NCI-H345 treated with DMSO at 0.1 percent for 48 hours (cell line): ENCODE results near the gene VIPR2.

Experiments used
- DNase-seq: peaks from one replicate; lab custom pipeline; 2025; ENCODE audit not compliant: unreplicated experiment; lab: John Stamatoyannopoulos, UW

The VIPR2 gene

DNA sequence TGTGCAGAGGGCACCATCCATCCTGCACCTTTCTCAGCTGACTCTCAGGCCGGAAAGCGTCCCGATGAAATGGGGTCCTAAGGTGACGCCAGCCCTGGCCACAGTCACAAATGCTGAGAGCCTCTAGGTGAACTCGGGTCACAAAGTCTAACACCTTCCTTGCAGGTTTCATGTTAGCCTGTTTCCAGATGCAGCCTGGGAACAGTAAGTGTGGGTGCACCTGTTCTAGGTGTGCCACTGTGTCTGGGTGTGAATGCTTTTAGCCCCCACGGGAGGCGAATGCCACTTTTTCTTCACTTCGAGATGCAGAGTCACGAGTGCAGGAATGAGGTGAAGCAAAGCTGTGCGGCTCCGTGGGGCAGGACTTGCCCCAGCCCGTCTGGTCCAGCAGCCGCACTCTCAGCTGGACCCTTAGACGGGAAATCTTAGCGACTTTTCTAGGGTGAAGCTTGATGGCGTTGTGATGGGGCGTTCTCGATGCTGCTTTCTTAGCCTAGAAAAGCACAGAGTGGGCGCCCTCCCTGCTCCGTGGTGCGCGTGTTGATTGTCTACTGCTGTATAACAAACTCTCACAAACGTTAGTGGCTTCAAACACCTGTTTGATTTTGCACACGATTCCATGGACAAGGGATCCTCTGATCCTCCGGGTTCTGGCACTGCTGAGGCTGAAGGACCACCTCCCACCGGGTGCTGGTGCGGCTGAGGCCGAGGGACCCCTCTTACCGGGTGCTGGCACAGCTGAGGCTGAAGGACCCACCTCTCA, 13.6 kb upstream of the VIPR2 start:
- DNase-seq = no peak

DNA sequence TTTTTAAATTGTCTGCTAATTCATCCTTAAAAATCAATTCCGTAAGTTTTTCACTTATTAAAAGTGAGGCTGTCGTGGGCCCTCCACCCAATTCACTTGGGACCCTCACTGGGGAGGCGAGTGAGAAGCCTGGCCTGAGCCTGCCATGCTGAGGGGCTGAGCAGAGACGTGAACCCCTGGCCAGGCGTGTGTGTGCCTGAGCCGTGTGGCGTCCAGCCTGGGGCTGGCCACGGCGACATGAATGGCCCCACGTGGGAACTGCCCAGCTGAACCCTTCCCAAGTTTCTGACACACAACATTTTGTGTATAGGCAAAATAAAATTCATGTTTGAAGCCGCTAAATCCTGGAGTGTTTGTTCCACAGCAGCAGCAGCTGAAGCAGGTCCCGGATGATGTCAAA, 13.0 kb upstream of the VIPR2 start:
- no peak for DNase-seq

DNA sequence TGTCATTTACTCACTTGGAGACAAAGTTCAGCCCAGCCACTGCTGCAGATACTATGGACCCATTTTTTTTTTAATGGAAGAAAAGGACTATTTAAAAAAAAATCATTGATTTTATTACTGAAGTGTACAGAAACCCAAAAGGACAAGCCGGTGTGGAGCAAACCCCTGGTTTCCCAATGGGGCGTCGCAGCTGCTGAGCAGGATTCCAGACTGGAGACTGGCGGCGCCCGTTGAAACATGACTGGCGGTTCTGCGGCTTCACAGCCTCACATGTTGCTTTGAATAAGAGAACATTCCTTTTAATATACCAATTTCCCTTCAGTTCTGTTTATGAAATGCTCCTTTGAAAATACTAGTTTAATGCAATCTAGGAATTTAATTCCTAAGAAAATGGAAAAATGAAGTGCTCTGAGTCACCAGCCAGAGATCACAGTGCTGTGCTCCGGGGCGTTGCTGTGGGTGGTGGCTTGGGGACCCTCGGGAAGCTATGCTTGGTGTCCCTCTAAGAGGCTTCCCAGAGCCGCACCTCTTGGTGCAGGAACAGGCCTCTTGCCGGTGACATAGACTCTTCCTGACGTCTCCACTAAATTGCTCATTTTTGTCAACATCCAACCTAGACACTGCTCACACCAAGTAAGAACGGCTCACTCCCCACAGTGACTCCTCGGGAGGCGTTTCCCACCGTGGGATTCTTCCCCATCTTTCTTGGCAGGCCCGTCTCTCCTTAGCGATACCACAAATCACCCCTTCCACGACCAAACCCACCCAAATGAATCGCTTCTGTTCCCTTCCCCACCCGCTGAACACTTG, 12.0 kb upstream of the VIPR2 start:
- DNase-seq = no peak

GRCh38 chr7:159155410-159155809, 10.7 kb upstream of the VIPR2 start:
- DNase-seq = no peak

DNA sequence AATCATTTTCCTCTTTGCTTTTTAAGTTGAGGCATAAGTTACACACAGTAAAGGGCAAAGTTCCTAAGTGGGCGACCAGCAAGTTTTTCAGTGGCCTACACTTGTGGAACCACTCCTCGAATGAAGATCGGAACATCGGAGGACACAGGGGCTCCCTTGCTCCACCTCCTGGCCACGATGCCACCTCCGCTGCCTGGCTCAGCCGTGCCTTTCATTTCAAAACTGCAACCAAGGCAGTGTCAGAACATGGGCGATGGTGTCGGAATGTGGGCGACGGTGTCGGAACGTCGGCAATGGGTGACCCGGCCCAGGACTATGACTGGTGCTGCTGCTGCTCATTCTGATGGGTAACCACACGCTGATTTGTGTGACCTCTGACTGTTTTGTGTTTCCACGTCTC, 9.6 kb upstream of the VIPR2 start:
- no peak for DNase-seq

GRCh38 chr7:159153511-159153910, 8.8 kb upstream of the VIPR2 start:
- no peak for DNase-seq

DNA sequence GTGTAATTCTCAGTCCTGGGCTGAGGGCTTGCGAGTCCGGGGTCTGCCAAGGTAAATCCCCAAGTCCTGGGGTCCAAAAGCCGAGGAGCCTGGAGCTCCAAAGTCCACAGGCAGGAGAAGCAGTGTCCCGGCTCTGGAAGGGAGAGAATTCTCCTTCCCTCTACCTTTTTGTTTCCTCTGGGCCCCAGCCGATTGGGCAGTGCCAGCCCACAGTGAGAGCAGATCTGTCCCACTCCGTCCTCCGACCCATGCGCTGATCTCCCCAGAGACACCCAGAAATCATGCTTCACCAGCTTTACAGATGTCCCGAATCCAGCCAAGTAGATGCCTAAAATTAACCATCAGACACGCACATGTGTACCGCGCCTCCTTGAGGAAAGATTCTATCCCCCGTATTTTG, 8.1 kb upstream of the VIPR2 start:
- DNase-seq = no peak

- DNase-seq = no peak
Measured at GRCh38 chr7:159151231-159151630, 6.6 kb upstream of the VIPR2 start.

DNA sequence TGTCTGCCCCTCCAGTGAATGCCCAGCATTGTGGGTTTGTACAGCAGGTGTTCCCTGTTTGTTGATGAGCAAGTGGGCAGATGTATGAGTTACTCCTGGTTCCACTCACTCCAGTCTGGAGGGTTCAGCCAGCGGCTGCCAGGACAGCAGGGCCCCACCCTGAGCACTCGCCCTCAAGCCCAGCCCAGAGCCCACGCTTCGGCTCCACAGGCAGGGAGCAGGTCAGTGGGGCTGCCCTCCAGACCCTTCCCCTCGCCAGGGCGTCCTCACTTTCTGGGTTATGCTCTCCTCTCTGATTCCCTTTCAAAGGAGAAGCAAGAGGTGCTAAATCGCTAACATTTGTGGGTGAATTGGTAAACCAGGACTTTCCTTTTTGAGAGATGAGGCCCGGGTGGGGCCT, 4.8 kb upstream of the VIPR2 start:
- no peak for DNase-seq

- no peak for DNase-seq
Measured at GRCh38 chr7:159148430-159149395, 4.0 kb upstream of the VIPR2 start.

DNA sequence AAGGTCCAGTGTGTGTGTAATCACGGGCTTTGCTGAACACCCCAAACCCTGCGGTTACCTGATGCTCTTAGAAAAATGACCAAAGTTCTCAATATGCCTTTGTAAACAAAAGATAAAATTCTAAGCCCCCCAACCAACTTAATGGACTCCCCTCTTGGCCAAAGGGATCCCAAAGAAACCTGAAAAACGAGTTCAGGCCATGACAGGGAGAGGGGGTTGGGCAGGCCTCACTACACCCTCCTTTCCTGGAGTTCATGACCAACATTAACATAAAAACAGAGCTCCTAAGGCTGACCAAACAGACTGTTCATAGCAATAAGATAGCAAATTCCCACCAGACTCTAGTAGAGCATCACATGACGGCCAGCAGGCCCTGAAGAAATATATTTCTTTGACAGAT, 3.0 kb upstream of the VIPR2 start:
- DNase-seq = no peak

- no peak for DNase-seq
Measured at GRCh38 chr7:159147246-159147645, 2.6 kb upstream of the VIPR2 start.

DNA sequence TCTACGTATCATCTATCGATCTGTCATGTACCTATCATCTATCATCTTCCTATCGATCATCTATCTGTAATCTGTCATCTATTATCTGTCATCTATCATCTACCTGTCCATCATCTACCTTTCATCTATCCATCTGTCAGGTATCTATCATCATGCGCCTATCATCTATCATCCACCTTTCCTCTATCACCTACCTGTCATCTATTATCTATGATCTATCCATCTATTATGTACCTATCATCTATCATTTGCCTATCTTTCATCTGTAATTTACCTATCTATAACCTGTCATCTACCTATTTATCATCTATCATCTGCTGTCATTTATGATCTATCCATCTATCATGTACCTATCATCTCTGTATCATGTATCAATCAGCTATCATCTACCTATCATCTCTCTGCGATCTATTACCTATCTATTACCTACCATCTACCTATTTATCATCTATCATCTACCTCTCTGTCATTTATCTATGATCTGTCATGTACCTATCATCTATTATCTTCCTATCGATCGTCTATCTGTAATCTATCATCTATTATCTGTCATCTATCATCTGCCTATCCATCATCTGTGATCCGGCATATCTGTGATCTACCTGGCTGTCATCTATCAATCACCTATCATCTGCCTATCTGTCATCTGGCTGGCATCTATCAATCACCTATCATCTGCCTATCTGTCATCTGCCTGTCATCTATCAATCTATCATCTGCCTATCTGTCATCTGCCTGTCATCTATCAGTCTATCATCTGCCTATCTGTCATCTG, 1.6 kb upstream of the VIPR2 start:
- no peak for DNase-seq

DNA sequence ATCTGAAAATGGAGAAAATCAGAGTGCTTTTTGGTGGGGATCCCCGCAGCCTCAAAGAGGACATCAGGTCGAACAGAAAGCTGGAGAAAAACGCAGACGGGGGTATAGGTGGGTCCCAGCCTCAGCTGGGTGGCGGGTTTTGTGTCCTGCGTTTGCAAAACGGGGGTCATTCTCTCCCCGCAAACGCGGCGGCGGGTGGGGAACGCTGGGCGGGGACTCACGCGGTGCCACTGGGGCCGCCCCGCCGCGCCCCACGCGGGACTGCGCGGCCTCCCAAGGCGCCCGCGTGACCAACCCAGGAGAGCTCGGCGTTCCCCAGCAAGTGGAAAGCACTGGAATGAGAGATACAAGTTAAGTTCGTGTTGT, 806 bp upstream of the VIPR2 start:
- DNase-seq = no peak

- DNase-seq = no peak
Measured at GRCh38 chr7:159143780-159144757, 598 bp downstream of the VIPR2 start.

DNA sequence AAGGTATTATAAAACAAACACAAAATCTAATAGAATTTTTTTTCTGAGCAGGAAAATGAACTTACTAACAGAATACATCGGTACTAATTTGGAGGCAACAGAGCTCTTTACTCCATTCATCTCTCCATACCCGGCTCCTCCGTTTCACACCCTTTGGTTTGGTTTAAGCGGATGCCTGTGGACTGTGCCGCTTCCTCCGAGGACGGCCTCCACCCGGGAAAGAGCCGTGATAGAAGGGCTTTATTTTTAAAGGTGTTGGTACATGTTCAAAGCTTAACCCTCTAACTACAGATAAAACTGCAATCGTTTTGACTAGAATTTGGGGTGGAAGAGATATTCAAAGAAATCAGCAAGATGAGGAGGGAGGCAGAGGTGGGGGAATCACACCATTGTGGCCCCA, 1.9 kb downstream of the VIPR2 start:
- no peak for DNase-seq

- no peak for DNase-seq
Measured at GRCh38 chr7:159142199-159142598, 2.5 kb downstream of the VIPR2 start.

DNA sequence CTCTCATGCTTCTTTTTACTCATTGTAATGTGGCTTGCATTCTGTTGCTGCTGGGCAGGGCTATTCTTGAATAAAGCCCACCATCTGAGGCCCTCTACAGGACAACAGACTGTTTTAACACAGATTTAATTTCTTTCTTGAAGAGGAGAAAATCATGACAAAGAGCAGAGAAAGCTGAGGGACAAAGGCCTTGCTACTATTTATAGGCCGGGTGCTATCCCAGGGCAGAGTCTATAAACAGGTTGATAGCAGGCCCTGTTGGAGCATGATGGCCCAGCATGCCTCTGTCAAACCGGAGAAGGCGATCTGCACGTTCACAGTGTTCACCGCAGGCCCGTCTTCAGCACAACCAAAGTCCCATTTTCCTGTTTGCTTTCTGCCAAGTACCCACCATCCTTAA, 3.0 kb downstream of the VIPR2 start:
- DNase-seq = no peak

DNA sequence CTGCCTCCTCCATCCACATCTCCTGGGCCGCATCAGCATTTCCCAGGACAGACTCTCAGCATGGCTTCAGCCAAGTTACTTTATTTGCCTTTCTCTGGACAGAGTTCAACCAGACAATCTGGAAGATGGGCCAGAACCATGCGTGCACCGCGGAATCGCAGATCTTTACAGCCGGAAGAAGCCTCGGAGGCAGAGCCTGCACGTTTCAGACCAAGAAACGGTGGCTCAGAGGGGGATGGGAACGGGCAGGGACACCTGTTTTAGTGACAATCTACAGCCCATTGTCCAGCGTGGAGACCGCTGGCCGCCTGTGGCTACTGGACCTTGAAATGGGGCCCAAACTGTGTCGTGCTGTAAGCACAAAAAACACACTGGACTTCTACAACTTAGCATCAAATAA, 3.5 kb downstream of the VIPR2 start:
- DNase-seq = no peak
